A549 (cell line): ENCODE results near the gene CEBPG.

Experiments used
- CHD2 ChIP-seq: fragments of 150-350 bp; IDR thresholded peaks from 2 replicates; pipeline ENCODE4 v1.6.1; 2014; ENCODE audit warnings: low read length; ENCODE audit not compliant: partially characterized antibody
- CTCF ChIP-seq: fragments of >200 bp; sonication (Bioruptor Twin); formaldehyde crosslinking; IDR thresholded peaks from 3 replicates; pipeline ENCODE4 v1.5.1; 2016

DNA sequence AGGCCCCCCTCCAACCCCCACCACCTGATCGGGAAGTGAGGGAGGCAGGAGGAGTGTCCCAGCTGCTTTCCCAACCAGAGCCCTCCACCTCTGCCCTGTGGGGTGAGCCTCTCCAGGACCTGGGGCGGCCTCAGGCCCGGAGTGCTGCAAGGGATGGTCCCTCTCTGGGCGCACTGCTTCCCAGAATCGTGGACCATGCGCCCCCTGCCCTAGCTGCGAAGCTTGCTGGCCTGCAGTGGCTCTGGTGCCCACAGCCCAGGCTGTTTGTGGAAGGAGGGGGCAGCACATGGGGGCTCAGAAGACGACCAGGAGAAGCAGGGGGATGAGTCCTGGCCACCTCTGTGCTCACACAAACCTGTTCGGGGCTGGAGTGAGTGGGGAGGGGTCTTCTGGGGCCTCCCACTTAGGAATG, 33.6 kb downstream of the CEBPG start:
- TF ChIP-seq CHD2 (no peak), CTCF (0 out of 3 replicates have a peak, but pooled peaks have one; percentile 2)
